ENCODE measurements around the gene CDR2L.

DNA sequence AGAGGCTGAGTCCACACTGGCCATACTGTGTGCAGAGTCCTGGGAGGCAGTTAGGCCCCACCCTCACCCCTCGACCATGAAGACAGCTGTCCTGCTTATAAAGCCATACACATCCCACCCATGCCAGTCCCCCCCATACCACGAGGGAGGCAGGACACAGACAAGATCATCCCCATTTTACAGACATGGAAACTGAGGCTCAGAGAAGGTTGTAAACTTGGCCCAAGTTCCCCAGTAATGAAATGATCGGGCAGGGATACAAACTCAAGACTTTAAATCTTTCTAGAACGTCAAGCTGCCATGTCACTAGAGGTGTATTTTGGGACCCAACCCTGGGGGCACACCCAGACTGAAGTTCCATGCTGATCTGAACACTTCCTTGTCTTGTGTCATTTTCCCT, 31.3 kb upstream of the CDR2L start:
- TF ChIP-seq, protein P1, sequence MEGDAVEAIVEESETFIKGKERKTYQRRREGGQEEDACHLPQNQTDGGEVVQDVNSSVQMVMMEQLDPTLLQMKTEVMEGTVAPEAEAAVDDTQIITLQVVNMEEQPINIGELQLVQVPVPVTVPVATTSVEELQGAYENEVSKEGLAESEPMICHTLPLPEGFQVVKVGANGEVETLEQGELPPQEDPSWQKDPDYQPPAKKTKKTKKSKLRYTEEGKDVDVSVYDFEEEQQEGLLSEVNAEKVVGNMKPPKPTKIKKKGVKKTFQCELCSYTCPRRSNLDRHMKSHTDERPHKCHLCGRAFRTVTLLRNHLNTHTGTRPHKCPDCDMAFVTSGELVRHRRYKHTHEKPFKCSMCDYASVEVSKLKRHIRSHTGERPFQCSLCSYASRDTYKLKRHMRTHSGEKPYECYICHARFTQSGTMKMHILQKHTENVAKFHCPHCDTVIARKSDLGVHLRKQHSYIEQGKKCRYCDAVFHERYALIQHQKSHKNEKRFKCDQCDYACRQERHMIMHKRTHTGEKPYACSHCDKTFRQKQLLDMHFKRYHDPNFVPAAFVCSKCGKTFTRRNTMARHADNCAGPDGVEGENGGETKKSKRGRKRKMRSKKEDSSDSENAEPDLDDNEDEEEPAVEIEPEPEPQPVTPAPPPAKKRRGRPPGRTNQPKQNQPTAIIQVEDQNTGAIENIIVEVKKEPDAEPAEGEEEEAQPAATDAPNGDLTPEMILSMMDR (IDR thresholded peaks at IDR 0.05): no peak
- no peak for TF ChIP-seq POLR2A (IDR thresholded peaks at IDR 0.05)

Data from adrenal gland (tissue), 5 donors.